ENCODE measurements around the gene AFG1L.

AFG1L gene

DNA sequence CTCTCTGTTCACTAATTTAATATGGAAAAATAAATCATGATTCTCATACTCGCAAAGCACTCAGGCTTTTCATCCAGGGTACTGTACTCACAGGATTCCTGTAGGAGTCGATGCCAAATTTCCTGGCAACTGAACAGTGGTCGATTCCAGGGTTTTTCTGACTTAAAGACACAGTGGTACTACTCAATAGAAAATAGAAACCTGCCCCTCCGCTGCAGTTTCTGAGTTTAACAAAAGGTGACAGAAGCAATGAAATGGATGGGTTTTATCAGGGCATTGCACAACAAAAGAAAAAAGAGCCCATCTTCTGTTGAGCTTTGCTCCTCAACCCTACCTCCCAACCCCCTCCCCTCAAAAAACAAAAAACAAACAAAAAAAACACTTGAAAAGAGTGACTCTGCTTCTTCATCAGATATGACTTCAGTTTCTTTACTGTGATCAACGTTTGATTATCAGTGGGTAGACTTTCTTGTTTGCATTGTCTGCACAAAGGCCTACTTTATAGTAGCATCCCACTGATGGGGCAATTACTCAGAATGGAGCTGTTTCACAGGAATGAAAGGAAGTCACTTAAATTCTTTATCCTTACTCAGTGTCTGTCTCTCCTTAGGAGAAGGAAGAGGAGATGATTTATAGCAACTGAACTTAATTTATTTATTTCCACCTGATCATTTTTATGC, 169.7 kb downstream of the AFG1L start:
- no peak for DNase-seq

- DNase-seq, result no peak
Observed at GRCh38 chr6:108465098-108465495, 170.2 kb downstream of the AFG1L start.

DNA sequence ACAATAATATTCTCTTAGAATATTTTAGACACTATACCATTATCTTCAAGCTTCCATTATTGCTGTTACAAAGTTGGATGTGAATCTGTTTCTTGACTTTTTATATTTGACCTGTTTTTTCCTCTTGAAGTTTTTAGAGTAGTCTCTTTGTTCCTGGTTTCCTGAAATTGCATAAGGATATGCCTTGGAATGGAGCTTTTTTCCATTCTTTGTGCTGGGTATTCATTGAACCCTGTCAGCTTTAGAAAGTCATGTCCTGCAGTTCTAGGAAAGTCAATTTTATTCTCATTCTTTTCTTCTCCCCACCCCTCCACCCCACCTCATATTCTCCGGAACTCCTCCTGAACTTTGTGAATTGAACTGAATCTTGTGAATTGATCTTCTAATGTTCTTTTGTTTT, 173.5 kb downstream of the AFG1L start:
- no peak for DNase-seq

DNA sequence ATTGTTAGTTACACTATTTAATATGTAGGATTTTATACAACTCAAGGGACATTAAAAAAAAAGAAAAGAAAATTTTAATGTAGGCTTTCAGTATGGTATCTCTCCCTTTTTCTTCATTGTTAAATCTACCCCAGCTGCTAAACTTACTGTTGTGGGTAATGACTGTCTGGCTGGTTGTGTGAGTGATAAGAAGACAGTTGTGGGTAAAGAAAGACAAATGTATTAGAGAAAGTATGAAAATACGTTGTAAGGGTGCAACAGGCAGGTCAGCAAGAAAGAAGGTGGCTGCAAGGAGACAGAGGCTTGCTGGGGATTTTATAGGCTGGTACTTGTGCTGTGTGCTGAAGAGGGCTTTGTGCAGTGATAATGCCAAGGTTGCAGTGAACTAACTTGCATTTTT, 174.5 kb downstream of the AFG1L start:
- DNase-seq, result no peak

- DNase-seq, result no peak
Observed at GRCh38 chr6:108473197-108473596, 178.3 kb downstream of the AFG1L start.

DNA sequence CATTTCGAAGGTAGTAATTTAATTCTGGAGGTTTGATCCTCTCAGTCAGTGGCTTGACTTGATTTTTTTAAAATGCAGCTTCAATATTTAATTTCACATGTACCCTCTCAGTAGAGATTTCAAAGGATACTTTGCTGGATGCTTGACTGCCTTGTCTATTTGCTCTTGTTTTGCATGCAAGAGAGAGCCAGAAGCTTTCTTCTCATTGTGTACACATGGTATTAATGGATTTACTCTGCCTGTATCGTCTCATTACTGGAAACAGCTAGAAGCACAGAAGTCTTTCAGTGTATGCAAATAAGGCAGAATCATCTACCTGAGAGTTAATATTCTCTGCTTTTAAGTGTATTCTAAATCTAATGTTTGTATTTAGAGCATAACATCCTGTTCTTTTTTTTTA, 181.5 kb downstream of the AFG1L start:
- no peak for DNase-seq

DNA sequence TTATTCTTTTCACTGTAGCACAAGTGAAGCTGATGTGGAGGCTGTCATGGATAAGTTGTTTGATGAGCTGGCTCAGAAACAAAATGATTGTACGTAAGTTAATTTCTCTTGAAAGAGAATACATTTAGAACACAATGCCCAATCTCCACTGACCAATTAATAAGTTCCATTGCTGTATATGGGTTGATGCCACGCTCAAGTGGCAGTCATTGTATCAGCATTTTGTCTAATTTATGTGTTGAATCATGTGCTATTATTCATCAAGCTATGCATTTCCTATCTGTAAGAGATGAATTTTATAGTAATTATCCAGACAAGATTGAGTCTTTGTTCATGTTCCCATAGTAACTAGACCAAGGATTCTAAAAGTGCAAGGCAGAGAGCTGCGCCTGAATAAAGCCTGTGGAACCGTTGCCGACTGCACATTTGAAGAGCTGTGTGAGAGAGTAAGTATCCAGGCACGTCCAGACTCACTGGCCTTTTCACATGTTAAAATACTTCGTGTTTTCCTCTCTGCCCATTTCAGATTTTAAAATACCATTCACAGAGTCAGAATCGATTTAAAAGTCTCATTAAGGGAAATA, 182.1 kb downstream of the AFG1L start:
- DNase-seq, result no peak

- no peak for DNase-seq
Observed at GRCh38 chr6:108482559-108482958, 187.7 kb downstream of the AFG1L start.

GRCh38 chr6:108484016-108484415, 189.2 kb downstream of the AFG1L start:
- no peak for DNase-seq

GRCh38 chr6:108489699-108490098, 194.8 kb downstream of the AFG1L start:
- no peak for DNase-seq

DNA sequence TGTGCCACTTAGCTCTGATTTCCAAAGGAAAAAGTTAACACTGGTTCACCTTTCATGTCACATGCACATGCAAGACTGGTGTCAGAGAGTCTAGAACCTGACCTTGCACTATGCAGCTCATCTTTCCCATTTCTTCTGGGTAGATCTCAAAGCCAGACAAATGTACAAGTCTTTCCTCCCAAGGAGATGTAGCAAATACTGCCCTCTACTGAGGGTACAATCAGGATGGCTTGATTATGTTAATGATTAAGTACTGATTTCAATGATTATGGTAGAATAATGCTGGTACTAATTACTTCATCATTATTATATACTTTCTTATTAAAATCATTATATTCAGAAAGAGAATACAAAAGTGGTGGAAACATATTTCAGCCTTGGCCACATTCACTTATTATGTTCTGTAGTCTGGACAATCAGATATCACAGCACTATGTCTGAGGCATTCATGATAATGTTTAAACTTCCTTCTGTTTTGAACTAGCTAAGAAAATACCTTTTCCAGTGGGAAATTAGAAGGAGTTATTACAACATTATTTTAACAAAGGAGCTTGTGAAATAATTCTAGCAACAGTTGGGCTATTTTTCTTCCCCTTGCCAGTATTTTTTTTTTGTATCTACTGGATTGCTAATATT, 197.4 kb downstream of the AFG1L start:
- no peak for DNase-seq

GRCh38 chr6:108494434-108494833, 199.6 kb downstream of the AFG1L start:
- no peak for DNase-seq

DNA sequence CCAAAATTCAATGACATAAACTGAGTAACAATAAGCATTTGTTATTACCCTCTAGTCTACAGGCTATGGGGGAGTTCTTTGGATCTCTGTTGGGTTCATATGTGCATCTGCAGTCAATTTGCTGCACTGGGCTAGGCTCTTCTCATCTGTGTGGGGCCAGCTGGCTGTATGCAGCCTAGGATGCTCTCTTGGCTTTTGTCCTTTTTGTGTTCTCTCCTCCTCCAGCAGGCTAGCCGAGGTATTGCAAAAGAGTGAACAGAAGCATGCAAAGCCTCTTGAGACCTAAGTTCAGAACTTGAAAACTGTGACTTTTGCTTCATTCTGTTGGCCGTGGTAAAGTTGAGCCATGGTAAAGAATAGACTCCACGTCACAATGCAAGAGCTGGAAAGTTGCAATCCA, 203.0 kb downstream of the AFG1L start:
- DNase-seq, result no peak

- no peak for DNase-seq
Observed at GRCh38 chr6:108501559-108501958, 206.7 kb downstream of the AFG1L start.

GRCh38 chr6:108502832-108503231, 208.0 kb downstream of the AFG1L start:
- DNase-seq, result no peak

DNA sequence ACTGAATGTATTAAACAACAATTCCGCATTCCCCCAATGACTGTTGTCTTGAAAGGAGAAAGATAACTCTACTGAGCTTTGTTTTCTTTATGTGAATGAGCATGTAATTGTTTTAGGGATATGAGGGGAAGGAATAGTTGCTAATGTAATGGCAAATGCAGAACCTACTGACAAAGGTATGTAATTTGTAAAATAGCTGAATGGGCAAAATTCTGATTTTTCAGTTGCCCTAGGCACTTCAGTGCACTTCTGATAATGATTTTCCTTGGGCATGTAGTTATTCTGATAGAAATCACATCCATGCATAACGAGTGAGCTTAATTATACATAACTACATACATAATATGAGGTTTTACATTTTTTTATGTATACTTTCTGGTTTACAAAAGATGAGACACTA, 212.5 kb downstream of the AFG1L start:
- no peak for DNase-seq

DNA sequence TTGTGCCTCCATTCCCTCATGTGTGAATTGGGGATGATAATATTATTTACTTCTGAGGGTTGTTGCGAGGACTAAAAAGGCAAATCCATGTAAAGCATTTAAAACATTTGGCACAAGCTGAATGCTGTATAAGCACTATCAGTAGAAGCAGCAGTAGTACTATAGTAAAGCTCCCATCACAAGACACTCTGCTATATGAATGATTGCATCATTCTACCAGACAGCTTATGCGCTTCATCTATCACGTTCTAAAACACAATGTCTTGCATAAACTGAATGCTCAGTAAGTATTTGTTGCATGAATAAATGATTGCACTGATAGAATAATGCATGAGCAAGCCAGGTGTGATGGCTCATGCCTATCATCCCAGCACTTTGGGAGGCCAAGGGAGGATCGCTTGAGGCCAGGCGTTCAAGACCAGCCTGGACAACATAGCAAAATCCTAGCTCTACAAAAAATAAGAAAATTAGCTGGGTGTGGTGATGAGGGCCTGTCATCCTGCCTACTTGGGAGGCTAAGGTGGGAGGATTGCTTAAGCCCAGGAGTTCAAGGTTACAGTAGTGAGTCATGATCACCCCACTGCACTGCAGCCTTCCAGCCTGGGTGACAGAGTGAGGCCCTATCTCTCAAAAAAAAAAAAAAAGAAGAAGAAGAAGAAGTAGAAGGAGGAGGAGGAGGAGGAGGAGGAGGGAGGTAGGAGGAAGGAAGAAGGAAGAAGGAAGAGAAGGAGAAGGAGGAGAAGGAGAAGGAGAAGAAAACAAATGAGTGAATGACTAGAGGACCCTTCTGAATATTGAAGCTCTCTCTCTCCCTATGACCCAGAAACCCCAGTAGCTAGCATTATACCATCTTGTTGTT, 215.8 kb downstream of the AFG1L start:
- DNase-seq, result no peak

- DNase-seq, result no peak
Observed at GRCh38 chr6:108518714-108519576, 224.1 kb downstream of the AFG1L start.

GRCh38 chr6:108521616-108522107, 226.8 kb downstream of the AFG1L start:
- DNase-seq, result no peak

DNA sequence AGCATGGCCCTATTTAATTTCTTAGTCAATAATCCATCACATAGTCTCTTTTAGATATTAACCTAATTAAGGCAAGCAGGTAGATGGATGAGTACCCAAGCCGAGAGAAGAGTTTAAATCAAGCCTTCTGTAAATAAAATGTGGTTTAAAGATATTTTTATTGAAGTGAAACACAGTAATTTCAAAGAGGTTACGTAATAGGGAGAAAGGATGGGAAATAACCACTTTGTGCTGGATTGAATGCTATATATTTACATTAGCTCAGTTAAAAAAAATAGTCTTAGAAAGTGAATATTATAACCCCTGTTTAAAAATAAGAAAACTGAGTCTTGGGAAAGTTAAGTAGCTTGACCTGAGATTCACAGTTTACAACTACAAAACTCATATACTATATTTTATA, 228.8 kb downstream of the AFG1L start:
- no peak for DNase-seq

GRCh38 chr6:108524528-108525248, 229.8 kb downstream of the AFG1L start:
- no peak for DNase-seq

DNA sequence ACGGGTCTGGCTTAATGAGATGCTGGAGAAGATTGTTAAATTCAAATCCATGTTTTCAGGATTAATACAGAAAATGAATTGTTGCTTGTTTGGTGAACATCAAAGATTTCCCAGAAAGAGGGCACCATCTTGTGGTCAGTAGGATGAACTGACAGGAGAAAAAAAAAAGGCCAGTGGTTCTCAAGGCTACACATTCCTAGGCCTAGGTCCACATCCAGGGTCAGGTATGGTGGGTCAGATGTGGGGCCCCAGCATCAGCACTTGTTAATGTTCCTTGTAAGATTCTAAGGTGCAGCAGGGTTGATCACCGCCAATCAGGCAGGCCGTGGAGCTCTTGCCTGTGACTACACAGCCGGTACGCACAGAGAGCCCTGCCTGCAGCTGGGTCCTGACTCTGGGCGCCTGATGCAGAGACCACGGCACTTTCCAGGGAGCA, 231.9 kb downstream of the AFG1L start:
- no peak for DNase-seq

Measured in stimulated activated CD4-positive, alpha-beta T cell treated with anti-CD3 and anti-CD28 coated beads, Interleukin-4, amount 100 ng/mL, for 24 hours (primary cell).